ENCODE data around the gene NAGS.
A peak's percentile ranks its signal among the peaks of the same experiment; 100 is the strongest.

The NAGS gene

GRCh38 chr17:44004077-44004760, at the start of gene NAGS:
NAGS (plus strand) TSS chr17:44004622; CDS start chr17:44004664, 42 bp downstream.
- Histone ChIP-seq H3K4me1 (ENCODE audit: control insufficient read depth, insufficient read depth, low read length) (peaks cover 7% of the 10 kb centered on the region), H3K27ac (ENCODE audit: extremely low read depth, low read depth, low read length) (no peak within 1 kb of the TSS), H3K36me3 (ENCODE audit: control insufficient read depth in 2 of 2, insufficient read depth in 1 of 2, low read length in 2 of 2) (no peaks in the 10 kb centered on the region), H3K4me3 (ENCODE audit: low read depth, low read length) (no peak within 1 kb of the TSS), H3K9me3 (ENCODE audit: control insufficient read depth, insufficient read depth, low read depth, low read length) (no peaks in the 10 kb centered on the region)
- TF ChIP-seq PRDM1 (tag by site-specific recombination; IDR thresholded peaks at IDR 0.05) (no peak), KLF1 (tag by site-specific recombination; IDR thresholded peaks at IDR 0.05) (peak; percentile 36)
- ChIA-PET POLR2A (interaction anchor here (0.6 to 1.6 kb wide), 5 partner anchors 18 to 212 kb away, joined by 3 to 6 read pairs (median 4); partner anchors contain the start of gene HDAC5), CTCF (interaction anchor here (1.4 to 3.4 kb wide), 2 partner anchors 60 to 63 kb away, joined by 5 to 12 read pairs; no protein-coding TSS in a partner anchor)

GRCh38 chr17:43956222-43956621, 48.2 kb upstream of the NAGS start:
- Histone ChIP-seq H3K9me3 (ENCODE audit: control insufficient read depth, insufficient read depth, low read depth, low read length) (no peaks in the 10 kb centered on the region), H3K4me1 (ENCODE audit: control insufficient read depth, insufficient read depth, low read length) (peaks cover 7% of the 10 kb centered on the region), H3K36me3 (ENCODE audit: control insufficient read depth in 2 of 2, insufficient read depth in 1 of 2, low read length in 2 of 2) (no peaks in the 10 kb centered on the region), H3K4me3 (ENCODE audit: low read depth, low read length) (no peak overlapping the region), H3K27ac (ENCODE audit: extremely low read depth, low read depth, low read length) (no peak overlapping the region)
- ChIA-PET CTCF (interaction anchor here (0.6 to 6.9 kb wide), 3 partner anchors 12 to 758 kb away, joined by 3 to 56 read pairs (median 3); no protein-coding TSS in a partner anchor), POLR2A (interaction anchor here (0.7 kb wide), 1 partner anchor 291 kb away, joined by 4 read pairs; no protein-coding TSS in a partner anchor)
- TF ChIP-seq ZFHX2 (tag by site-specific recombination; conservative IDR thresholded peaks at IDR 0.05), result peak; percentile 39; the same call in 1 of the 2 replicates
- no peak for TF ChIP-seq ZNF174 (tag by site-specific recombination; IDR thresholded peaks at IDR 0.05)
- peak; percentile 36; the same call in 1 of the 2 replicates for TF ChIP-seq EGR2 (tag by site-specific recombination; IDR thresholded peaks at IDR 0.05; ENCODE audit: low read depth)
- no peak for TF ChIP-seq ZSCAN4 (tag by site-specific recombination; IDR thresholded peaks at IDR 0.05)

- peaks cover 7% of the 10 kb centered on the region for H3K4me1 ChIP-seq (ENCODE audit: control insufficient read depth, insufficient read depth, low read length)
- CTCF ChIA-PET, result interaction anchor here (1.0 to 6.9 kb wide), 5 partner anchors 8 to 35 kb away, joined by 3 to 56 read pairs (median 6); no protein-coding TSS in a partner anchor
- POLR2A ChIA-PET, result interaction anchor here (1.0 kb wide), 1 partner anchor 15 kb away, joined by 3 read pairs; no protein-coding TSS in a partner anchor
- no peaks in the 10 kb centered on the region for H3K9me3 ChIP-seq (ENCODE audit: control insufficient read depth, insufficient read depth, low read depth, low read length)
- no peaks in the 10 kb centered on the region for H3K36me3 ChIP-seq (ENCODE audit: control insufficient read depth in 2 of 2, insufficient read depth in 1 of 2, low read length in 2 of 2)
- H3K4me3 ChIP-seq (ENCODE audit: low read depth, low read length), result no peak overlapping the region
- H3K27ac ChIP-seq (ENCODE audit: extremely low read depth, low read depth, low read length), result no peak overlapping the region
- TF ChIP-seq ZEB2 (tag by site-specific recombination; IDR thresholded peaks at IDR 0.05) (0 out of 2 replicates have a peak, but pooled peaks have one; percentile 16), KLF9 (tag by site-specific recombination; IDR thresholded peaks at IDR 0.05; ENCODE audit: low read depth) (no peak), BCL11A (tag by site-specific recombination; IDR thresholded peaks at IDR 0.05; ENCODE audit: low read depth) (no peak), ZNF561 (tag by site-specific recombination; IDR thresholded peaks at IDR 0.05; ENCODE audit: borderline replicate concordance) (no peak), ZNF571 (tag by site-specific recombination; IDR thresholded peaks at IDR 0.05) (no peak), MYNN (tag by site-specific recombination; IDR thresholded peaks at IDR 0.05; ENCODE audit: borderline replicate concordance) (no peak), OVOL3 (tag by site-specific recombination; IDR thresholded peaks at IDR 0.05) (no peak), ZNF624 (tag by site-specific recombination; IDR thresholded peaks at IDR 0.05) (no peak), PRDM1 (tag by site-specific recombination; IDR thresholded peaks at IDR 0.05) (no peak), ZXDB (tag by site-specific recombination; IDR thresholded peaks at IDR 0.05) (no peak), KLF8 (tag by site-specific recombination; IDR thresholded peaks at IDR 0.05) (no peak), ZBTB17 (tag by site-specific recombination; IDR thresholded peaks at IDR 0.05) (no peak), ZNF266 (tag by site-specific recombination; IDR thresholded peaks at IDR 0.05; ENCODE audit: low read depth) (no peak), ZNF768 (tag by site-specific recombination; IDR thresholded peaks at IDR 0.05) (no peak), ZNF174 (tag by site-specific recombination; IDR thresholded peaks at IDR 0.05) (no peak), ZNF792 (tag by site-specific recombination; IDR thresholded peaks at IDR 0.05) (no peak), ZNF785 (tag by site-specific recombination; IDR thresholded peaks at IDR 0.05) (no peak), IKZF3 (tag by site-specific recombination; IDR thresholded peaks at IDR 0.05) (no peak), ZNF560 (tag by site-specific recombination; IDR thresholded peaks at IDR 0.05; ENCODE audit: borderline replicate concordance) (no peak), SCRT2 (tag by site-specific recombination; IDR thresholded peaks at IDR 0.05) (no peak), ZBTB1 (tag by site-specific recombination; IDR thresholded peaks at IDR 0.05) (no peak), PBX3 (CRISPR knock-in tag; IDR thresholded peaks at IDR 0.05) (no peak), ZNF398 (tag by site-specific recombination; IDR thresholded peaks at IDR 0.05) (no peak)
Measured at GRCh38 chr17:43958748-43959352, 45.6 kb upstream of the NAGS start.

All from HEK293 (cell line).